Right atrium auricular region (tissue), 2 donors: ENCODE measurements around the gene N4BP2L1. TPM values are rescaled to one million over a fixed set of nuclear protein-coding genes. Genes with fewer than 3 reads are reported as not detected.
"Not testable (repeated sequence)": the region's sequence is repeated elsewhere in the genome, so short reads cannot be mapped to it uniquely, and the experiment has no call there.

Experiments
- DNase-seq: peaks from one replicate; pipeline ENCODE4 v3.0.0-alpha.2; 2019; ENCODE audit warnings: low spot score
- H3K27ac ChIP-seq, 2 donors: fragments of 200-600 bp; sonication (generic); 1 replicate in 1 of 2; 2 replicates in 1 of 2; pipeline ENCODE4 v1.5.1; 2016 to 2019
- H3K27me3 ChIP-seq, 2 donors: fragments of 200-600 bp; sonication (generic); one replicate each; pipeline versions ENCODE4 v1.5.1 to v1.6.0; 2017 to 2019
- H3K36me3 ChIP-seq: fragments of 200-600 bp; sonication (generic); one replicate; pipeline ENCODE4 v1.5.1; 2016
- H3K4me1 ChIP-seq, 2 donors: fragments of 200-600 bp; sonication (generic); one replicate each; pipeline versions ENCODE4 v1.5.1 to v1.6.0; 2017 to 2019
- H3K4me3 ChIP-seq, 2 donors: fragments of 200-600 bp; sonication (generic); 1 replicate in 1 of 2; 2 replicates in 1 of 2; pipeline ENCODE4 v1.5.1; 2017 to 2019; ENCODE audit warnings: mild to moderate bottlenecking in 1 of 2, moderate library complexity in 1 of 2
- H3K9me3 ChIP-seq, 2 donors: fragments of 200-600 bp; sonication (generic); one replicate each; pipeline ENCODE4 v1.5.1; 2019
- total RNA-seq, 2 donors: library from RNA; depleted of rRNA; stranded (reverse); fragments of >200 nt; gene quantifications; one replicate each; pipeline ENCODE4 v1.1.0, GENCODE V29; 2016
- TF ChIP-seq, protein P1 (sequence below), 2 donors: fragments of 200-600 bp; sonication (generic); IDR thresholded peaks; one replicate each; pipeline ENCODE4 v1.5.1; 2019; ENCODE audit warnings: antibody characterized with exemption in 2 of 2

The N4BP2L1 gene
- total RNA-seq, 2 donors from 2014 or later = 3.4 to 5.7 TPM

DNA sequence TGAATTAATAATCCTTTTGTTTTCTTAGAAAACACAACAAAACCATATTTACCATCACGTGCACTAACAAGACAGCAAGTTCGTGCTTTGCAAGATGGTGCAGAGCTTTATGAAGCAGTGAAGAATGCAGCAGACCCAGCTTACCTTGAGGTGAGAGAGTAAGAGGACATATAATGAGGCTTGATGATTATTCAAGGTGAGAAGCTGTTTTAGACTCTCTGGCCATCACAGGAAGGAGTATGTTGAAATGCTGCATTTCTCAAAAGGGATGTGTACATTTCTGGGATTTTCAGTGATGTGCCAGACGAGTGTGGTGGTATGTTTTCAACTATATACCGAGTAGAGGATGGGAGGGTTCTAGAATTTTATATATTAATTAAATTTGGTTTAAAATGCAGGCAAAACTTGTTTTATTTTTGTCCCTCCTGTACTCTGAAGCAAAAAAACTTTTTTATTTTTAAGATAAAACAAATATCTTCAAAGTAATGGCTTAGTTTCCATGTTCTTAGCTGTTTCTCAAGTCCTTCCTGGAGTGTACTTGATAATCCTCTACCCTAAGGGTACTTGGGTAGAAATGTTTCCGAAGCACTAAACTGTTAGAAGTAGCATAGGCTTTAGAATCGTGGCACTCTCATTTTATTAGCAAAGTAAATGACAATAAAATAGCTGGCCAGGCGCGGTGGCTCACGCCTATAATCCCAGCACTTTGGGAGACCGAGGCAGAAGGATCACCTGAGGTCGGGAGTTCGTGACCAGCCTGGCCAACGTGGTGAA, 51.1 kb downstream of the N4BP2L1 start:
- no peaks in the 10 kb centered on the region for H3K9me3 ChIP-seq
- H3K4me1 ChIP-seq = no peaks in the 10 kb centered on the region
- TF ChIP-seq, protein P1, sequence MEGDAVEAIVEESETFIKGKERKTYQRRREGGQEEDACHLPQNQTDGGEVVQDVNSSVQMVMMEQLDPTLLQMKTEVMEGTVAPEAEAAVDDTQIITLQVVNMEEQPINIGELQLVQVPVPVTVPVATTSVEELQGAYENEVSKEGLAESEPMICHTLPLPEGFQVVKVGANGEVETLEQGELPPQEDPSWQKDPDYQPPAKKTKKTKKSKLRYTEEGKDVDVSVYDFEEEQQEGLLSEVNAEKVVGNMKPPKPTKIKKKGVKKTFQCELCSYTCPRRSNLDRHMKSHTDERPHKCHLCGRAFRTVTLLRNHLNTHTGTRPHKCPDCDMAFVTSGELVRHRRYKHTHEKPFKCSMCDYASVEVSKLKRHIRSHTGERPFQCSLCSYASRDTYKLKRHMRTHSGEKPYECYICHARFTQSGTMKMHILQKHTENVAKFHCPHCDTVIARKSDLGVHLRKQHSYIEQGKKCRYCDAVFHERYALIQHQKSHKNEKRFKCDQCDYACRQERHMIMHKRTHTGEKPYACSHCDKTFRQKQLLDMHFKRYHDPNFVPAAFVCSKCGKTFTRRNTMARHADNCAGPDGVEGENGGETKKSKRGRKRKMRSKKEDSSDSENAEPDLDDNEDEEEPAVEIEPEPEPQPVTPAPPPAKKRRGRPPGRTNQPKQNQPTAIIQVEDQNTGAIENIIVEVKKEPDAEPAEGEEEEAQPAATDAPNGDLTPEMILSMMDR (IDR thresholded peaks at IDR 0.05) = no peak
- H3K27me3 ChIP-seq = no peaks in the 10 kb centered on the region
- H3K27ac ChIP-seq = no peak overlapping the region
- no peak for DNase-seq
- no peaks in the 10 kb centered on the region for H3K36me3 ChIP-seq
- H3K4me3 ChIP-seq = no peak overlapping the region

- Histone ChIP-seq H3K36me3 (no peaks in the 10 kb centered on the region), H3K27me3 (no peaks in the 10 kb centered on the region), H3K4me1 (no peaks in the 10 kb centered on the region), H3K4me3 (no peak overlapping the region), H3K27ac (no peak overlapping the region), H3K9me3 (no peaks in the 10 kb centered on the region)
- no peak for DNase-seq
- TF ChIP-seq, protein P1 (IDR thresholded peaks at IDR 0.05) = no peak
Measured at GRCh38 chr13:32370805-32371204, 57.1 kb downstream of the N4BP2L1 start.

GRCh38 chr13:32362574-32362973, 65.4 kb downstream of the N4BP2L1 start:
- Histone ChIP-seq H3K4me3 (no peak overlapping the region), H3K36me3 (no peaks in the 10 kb centered on the region), H3K27me3 (no peaks in the 10 kb centered on the region), H3K9me3 (no peaks in the 10 kb centered on the region), H3K27ac (no peak overlapping the region), H3K4me1 (no peaks in the 10 kb centered on the region)
- TF ChIP-seq, protein P1 (IDR thresholded peaks at IDR 0.05) = no peak
- DNase-seq = no peak

DNA sequence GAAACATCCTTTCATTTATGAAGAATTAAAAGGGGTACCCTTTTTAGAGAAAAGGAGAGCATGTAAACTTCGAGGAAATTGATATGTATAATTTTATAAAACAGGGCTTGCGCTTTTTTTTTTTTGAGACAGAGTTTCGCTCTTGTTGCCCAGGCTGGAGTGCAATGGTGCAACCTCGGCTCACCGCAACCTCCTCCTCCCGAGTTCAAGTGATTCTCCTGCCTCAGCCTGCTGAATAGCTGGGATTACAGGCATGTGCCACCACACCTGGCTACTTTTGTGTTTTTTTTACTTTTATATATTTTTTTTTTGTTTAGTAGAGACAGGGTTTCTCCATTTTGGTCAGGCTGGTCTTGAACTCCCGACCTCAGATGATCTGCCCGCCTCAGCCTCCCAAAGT, 72.0 kb downstream of the N4BP2L1 start:
- not testable (repeated sequence) for H3K4me1 ChIP-seq, H3K9me3 ChIP-seq, DNase-seq, H3K36me3 ChIP-seq, H3K4me3 ChIP-seq, H3K27me3 ChIP-seq, H3K27ac ChIP-seq

GRCh38 chr13:32354040-32354439, 73.9 kb downstream of the N4BP2L1 start:
- Histone ChIP-seq H3K4me3 (no peak overlapping the region), H3K27me3 (no peaks in the 10 kb centered on the region), H3K27ac (no peak overlapping the region), H3K9me3 (no peaks in the 10 kb centered on the region), H3K36me3 (no peaks in the 10 kb centered on the region), H3K4me1 (no peaks in the 10 kb centered on the region)
- DNase-seq = no peak
- TF ChIP-seq, protein P1 (IDR thresholded peaks at IDR 0.05) = no peak

GRCh38 chr13:32350839-32351441, 77.0 kb downstream of the N4BP2L1 start:
- H3K4me3 ChIP-seq, H3K36me3 ChIP-seq, H3K27me3 ChIP-seq, H3K4me1 ChIP-seq, H3K27ac ChIP-seq, H3K9me3 ChIP-seq, DNase-seq: not testable (repeated sequence)

Other genes with a start within 250 kb of the N4BP2L1 start
- gene ZAR1L, start 112.8 kb downstream of the N4BP2L1 start, total RNA-seq = not detected
- gene BRCA2, start 112.6 kb downstream of the N4BP2L1 start, total RNA-seq = under 1 TPM; 0.15 to 0.24 TPM
- gene N4BP2L2, start 110.7 kb upstream of the N4BP2L1 start, total RNA-seq = 10 to 100 TPM; 92.8 to 97.5 TPM
- gene PDS5B, start 158.3 kb upstream of the N4BP2L1 start, total RNA-seq = 10 to 100 TPM; 14.7 to 16.2 TPM